ENCODE data around the gene ARFIP2.
A peak's percentile ranks its signal among the peaks of the same experiment; 100 is the strongest.

The ARFIP2 gene

GRCh38 chr11:6443269-6444003, 37.7 kb downstream of the ARFIP2 start:
- DNase-seq (ENCODE audit: low spot score): peak; percentile 68

GRCh38 chr11:6442441-6442840, 38.7 kb downstream of the ARFIP2 start:
- DNase-seq (ENCODE audit: low spot score): no peak

- no peak for DNase-seq (ENCODE audit: low spot score)
Observed at GRCh38 chr11:6440906-6441358, 40.2 kb downstream of the ARFIP2 start, which contains the start of gene HPX. Gene HPX (minus strand): TSS chr11:6440987. CDS start chr11:6440963, 24 bp downstream.

- peak; percentile 82 for DNase-seq (ENCODE audit: low spot score)
Observed at GRCh38 chr11:6438979-6439571, 42.1 kb downstream of the ARFIP2 start.

- no peak for DNase-seq (ENCODE audit: low spot score)
Observed at GRCh38 chr11:6437993-6438392, 43.1 kb downstream of the ARFIP2 start.

GRCh38 chr11:6437423-6437822, 43.7 kb downstream of the ARFIP2 start:
- no peak for DNase-seq (ENCODE audit: low spot score)

- DNase-seq (ENCODE audit: low spot score): no peak
Observed at GRCh38 chr11:6433998-6434660, 47.0 kb downstream of the ARFIP2 start.

GRCh38 chr11:6431861-6432260, 49.3 kb downstream of the ARFIP2 start:
- DNase-seq (ENCODE audit: low spot score): no peak

GRCh38 chr11:6427516-6427915, 53.6 kb downstream of the ARFIP2 start:
- no peak for DNase-seq (ENCODE audit: low spot score)

Measured in cerebellar cortex (tissue), 1 donor.